Keratinocyte (primary cell): ENCODE data around the gene CENPQ.

Source experiments
- EZH2 ChIP-seq: IDR thresholded peaks from one replicate; pipeline ENCODE4 v1.6.1; 2012; ENCODE audit warnings: inconsistent platforms, mild to moderate bottlenecking, low read length, moderate library complexity
- TF ChIP-seq, protein P1 (sequence below), 3 experiments: IDR thresholded peaks in 1 of 3; conservative IDR thresholded peaks in 1 of 3; optimal IDR thresholded peaks in 1 of 3; 2 replicates in 2 of 3; 3 replicates in 1 of 3; pipeline versions ENCODE3 to v1.5.1; 2011; ENCODE audit warnings: low read length in 3 of 3, mild to moderate bottlenecking in 3 of 3, moderate library complexity in 2 of 3, control low read depth in 1 of 3, inconsistent platforms in 1 of 3; ENCODE audit not compliant: insufficient read depth in 2 of 3; ENCODE audit errors: extremely low read depth in 1 of 3

DNA sequence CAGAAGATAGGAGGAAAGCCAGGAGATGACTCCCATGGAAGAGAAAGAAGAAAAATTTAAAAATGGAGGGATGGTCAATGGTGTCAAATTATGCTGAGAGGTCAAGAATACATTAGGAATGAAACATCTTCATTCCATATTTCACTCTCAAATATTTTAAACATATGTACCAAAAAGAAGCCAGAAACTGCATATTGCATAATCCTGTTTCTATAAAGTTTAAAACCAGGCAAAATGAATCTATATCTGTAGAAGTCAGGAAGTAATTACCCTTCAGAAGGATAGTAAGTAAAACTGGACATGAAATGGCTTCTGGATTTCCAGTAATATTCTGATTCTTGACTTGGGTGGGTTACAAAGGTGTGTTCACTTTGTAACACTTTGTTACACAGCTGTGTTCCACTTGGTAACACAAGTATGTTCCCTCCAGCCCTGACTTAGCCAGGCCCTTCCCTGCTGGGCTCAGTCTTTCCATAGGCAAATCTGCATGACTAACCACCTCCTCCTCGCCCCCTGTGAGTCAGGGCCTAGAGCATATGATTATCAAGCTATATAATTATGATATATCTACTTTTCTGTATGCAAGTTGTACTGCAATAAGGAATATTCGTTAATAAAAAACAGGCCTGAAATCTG, 67.1 kb downstream of the CENPQ start:
- TF ChIP-seq, protein P1, sequence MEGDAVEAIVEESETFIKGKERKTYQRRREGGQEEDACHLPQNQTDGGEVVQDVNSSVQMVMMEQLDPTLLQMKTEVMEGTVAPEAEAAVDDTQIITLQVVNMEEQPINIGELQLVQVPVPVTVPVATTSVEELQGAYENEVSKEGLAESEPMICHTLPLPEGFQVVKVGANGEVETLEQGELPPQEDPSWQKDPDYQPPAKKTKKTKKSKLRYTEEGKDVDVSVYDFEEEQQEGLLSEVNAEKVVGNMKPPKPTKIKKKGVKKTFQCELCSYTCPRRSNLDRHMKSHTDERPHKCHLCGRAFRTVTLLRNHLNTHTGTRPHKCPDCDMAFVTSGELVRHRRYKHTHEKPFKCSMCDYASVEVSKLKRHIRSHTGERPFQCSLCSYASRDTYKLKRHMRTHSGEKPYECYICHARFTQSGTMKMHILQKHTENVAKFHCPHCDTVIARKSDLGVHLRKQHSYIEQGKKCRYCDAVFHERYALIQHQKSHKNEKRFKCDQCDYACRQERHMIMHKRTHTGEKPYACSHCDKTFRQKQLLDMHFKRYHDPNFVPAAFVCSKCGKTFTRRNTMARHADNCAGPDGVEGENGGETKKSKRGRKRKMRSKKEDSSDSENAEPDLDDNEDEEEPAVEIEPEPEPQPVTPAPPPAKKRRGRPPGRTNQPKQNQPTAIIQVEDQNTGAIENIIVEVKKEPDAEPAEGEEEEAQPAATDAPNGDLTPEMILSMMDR (optimal IDR thresholded peaks at IDR 0.05 in 1 of 3, IDR thresholded peaks at IDR 0.05 in 1 of 3, conservative IDR thresholded peaks at IDR 0.05 in 1 of 3; ENCODE audit: extremely low read depth in 1 of 3, insufficient read depth in 2 of 3, low read length in 3 of 3): no peak
- TF ChIP-seq EZH2: no peak
